Astrocyte of the hippocampus (primary cell): Measurements from ENCODE around the gene ASMT.
"Not testable (repeated sequence)": the region's sequence is repeated elsewhere in the genome, so short reads cannot be mapped to it uniquely, and the experiment has no call there.

Source experiments
- DNase-seq: peaks from one replicate; pipeline ENCODE4 v3.0.0; 2011; ENCODE audit warnings: low read depth, low spot score

The ASMT gene, protein sequence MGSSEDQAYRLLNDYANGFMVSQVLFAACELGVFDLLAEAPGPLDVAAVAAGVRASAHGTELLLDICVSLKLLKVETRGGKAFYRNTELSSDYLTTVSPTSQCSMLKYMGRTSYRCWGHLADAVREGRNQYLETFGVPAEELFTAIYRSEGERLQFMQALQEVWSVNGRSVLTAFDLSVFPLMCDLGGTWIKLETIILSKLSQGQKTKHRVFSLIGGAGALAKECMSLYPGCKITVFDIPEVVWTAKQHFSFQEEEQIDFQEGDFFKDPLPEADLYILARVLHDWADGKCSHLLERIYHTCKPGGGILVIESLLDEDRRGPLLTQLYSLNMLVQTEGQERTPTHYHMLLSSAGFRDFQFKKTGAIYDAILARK

DNA sequence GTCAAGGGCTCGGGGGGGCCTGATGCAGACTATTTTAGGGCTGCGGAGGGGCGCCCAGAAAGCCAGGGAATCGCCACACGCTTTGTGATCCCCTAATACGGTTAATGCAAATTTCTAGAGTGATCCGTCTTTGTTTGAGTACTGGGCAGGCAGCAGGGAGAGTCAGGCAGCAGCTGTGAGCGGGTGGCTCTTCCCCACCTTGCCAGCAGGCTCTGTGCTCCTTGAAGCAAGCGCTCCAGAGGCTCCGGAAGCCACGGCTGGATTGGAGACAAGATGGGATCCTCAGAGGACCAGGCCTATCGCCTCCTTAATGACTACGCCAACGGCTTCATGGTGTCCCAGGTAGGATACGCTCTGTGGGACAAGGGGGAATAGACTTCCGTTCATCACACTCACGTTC is at the start of gene ASMT:
TSS of gene ASMT (plus strand) at position 133 of the 400 bp plus-strand sequence. CDS start at position 274, 141 bp downstream.
- DNase-seq: no peak

DNA sequence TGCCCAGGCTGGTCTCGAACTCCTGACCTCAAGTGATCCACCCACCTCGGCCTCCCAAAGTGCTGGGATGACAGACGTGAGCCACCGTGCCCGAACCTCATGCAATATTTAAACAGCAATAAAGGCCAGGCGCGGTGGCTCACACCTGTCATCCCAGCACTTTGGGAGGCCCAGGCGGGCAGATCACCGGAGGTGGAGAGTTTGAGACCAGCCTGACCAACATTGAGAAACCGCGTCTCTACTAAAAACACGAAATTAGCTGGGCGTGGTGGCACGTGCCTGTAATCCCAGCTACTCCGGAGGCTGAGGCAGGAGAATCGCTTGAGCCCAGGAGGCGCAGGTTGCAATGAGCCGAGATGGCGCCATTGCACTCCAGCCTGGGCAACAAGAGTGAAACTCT is 40.7 kb upstream of the ASMT start:
- DNase-seq: not testable (repeated sequence)

DNA sequence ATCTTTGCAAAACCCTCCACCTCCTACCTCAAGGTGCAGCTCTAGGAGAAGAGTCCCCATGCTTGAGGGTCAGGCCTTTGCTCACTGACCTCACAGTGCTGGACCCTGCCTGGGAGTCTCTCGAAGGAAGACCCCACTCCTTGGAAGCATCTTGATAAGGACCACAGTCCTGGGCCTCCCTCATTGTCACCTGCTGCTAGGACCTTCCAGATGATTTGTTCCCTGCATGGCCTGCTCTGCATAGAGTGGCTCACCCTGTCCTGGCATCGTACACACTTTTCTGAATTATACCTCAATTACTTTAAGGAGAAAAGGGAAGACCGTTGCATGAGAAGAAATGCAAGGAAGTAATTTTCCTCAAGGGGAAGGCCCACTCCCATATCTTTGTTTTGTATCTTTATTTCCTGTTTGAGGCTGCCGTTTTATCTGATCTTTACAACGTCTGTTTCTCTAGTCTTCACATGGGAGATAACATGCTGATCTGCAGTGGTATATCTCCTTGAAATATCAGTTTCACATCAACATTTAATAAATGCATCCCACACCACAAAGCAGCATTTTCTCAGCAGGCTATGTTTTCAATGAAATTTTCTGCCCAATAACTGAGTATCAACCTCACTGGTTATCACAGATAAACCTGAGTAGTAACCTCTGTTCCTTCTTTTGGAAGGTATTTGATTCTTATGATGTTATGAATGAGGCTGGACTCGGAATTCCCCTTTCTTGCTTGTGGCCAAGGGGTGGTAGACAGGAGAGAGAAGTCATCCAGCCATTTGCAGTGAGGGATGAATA is 38.5 kb upstream of the ASMT start:
- no peak for DNase-seq

DNA sequence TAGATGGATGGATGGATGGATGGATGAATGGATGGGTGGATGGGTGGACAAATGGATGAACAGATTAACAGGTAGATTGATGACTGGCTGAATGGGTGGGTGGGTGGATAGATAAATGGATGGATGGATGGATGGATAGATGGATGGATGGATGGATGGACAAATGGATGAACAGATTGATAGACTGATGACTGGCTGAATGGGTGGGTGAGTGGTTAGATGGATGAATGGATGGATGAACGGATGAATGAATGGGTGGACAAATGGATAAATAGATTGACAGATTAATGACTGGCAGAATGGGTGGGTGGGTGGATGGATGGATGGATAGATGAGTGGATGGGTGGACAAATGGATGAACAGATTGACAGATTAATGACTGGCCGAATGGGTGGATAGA is 37.0 kb upstream of the ASMT start:
- no peak for DNase-seq

DNA sequence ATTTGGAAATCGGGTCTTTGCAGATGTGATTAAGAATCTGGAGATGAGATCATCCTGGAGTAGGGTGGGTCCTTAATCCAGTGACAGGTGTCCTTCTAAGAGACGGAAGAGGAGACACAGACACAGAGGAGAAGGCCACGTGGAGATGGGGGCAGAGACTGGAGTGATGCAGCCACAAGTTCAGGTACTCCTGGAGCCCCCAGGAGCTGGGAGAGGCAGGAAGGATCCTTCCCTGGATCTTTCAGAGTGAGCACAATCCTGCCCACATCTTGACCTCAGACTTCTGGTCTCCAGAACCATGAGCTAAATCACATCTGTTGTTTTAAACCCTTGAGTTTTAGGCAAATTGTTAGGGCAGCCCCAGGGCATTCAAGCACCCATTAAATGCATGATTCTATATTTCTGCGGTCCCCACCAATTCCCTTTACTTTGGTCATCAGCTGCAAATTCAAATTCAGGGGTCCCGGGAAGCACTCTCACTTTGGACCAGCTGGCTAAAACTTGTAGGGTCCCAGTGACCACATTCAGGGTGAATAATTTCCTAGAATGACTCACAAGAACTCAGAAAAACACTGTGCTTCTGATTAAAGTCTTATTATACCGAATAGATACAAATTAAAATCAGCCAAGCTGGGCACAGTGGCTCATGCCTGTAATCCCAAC is 36.2 kb upstream of the ASMT start:
- DNase-seq: no peak

DNA sequence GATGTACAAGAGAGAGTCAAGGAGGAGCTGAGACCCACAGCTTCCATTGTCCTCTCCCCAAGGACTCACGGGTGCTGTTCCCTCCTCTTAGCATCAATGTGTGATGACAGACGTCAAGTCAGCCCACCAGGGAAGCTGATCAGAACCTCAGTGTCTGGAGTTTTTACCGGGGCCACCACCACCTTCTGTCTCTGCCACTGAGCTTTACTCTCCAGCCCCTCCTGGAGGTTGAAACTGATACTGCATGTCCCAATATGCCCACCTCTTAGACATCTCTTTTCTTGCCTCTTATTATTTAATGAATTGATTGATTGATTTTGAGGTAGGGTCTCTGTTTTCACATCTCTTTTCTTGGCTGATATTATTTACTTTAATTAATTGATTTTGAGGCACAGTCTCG is 33.7 kb upstream of the ASMT start:
- peak; percentile 26 for DNase-seq

DNA sequence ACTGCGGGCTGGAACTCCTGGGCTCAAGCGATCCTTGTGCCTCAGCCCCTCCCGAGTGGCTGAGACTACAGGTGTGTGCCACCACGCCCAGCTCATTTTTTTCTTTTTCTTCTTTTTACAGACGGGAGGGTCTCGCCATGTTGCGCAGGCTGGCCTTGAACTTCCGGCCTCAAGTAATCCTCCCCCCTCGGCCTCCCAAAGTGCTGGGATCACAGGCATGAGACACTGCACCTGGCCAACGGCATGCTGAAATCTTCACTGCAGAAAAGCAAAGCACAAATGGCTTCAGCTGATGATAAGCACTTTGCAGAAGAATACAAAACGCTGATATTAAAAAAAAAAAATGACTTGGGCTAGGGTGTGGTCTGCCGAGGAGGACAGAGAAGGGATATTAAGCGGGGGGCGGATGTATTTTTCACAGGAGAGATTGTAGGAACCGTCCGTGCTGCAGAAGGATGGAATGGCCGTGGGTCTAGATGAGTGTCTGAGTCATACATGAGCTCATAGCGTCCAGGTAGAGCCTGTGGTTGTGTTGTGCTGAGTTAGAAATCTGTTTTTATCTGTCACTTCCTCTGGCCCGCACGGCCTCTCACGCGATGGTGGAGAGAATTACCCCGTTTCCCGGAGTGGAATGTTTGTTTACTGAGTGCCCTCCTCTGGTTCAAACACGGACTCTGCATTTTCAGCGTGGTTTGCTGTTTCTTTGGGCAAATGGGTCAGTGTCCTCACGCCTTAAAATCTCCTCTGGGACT is 32.0 kb upstream of the ASMT start:
- no peak for DNase-seq

DNA sequence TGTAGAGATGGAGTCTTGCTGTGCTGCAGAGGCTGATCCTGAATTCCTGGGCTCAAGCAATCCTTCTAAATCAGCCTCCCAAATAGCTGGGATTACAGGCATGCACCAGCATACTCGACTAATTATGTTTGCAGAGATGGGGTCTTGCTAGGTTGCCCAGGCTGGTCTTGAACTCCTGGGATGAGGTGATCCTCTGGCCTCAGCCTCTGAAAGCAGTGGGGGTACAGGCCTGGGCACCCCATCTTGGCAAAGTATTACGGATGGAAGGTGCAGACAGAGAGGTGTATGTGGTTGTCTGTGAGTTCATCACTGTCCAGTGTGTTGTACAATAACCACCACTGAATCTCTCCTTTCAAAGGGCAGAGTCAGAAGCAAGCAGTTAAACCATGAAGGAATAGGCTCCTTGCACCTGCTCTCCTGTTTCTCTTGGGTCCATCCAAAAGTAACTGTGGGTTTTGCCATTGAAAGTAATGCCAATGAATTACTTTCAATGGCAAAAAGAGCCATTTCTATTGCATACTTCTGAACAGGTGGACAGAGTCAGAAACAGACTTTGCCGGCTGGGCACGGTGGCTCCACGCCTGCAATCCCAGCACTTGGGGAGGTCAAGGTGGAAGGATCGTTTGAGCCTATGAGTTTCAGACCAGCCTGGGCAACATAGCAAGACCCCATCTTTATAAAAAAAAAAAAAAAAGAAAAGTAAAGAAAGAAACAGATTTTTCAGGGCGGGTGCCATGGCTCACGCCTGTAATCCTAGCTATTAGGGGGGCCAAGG is 30.4 kb upstream of the ASMT start:
- no peak for DNase-seq

DNA sequence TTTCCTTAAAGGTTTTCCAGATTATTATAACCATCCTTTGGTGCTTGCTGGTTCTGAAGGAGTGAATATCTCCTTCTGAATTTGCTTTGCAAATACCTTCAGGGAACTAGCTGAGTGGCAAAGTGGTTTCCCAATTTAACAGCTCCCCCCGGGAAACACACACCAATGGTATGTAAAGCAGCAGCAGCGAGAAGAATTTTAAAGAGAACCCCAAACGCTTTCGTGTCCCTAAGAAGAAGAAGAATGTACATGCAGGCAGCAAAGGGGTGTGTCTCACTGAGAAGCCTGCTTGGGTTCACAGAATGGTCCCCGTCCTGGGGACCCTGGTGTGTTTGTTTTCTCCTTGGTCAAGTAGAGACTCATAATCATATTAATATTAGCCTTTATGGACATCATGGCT is 27.7 kb upstream of the ASMT start:
- DNase-seq: no peak

DNA sequence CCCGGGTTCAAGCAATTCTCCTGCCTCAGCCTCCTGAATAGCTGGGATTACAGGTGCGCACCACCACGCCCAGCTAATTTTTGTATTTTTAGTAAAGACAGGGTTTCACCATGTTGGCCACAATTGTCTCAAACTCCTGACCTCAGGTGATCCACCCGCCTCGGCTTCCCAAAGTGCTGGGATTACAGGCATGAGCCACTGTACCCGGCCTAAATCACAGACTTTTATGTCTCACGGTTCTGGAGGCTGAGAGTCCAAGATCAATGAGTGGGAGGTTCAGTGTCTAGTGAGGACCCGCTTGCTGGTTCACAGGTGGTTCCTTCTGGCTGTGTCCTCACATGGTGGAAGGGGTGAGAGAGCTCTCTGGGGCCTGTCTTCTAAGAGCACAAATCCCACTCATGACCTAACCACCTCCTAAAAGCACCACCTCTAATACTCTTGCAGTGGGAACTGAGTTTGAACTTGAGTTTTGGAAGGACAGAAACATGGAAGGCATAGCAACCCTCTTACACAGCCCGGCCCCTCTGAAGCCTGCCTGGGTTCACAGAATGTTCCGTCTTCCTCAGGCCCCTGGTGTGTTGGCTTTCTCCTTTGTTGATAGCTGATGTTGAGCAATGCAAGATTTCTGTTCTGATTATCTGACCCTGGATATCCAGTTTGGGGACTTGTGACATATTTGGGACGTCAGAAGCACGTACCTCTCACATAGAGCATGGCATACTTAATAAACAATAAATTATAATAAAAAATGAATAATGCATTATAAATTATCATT is 25.3 kb upstream of the ASMT start:
- no peak for DNase-seq

DNA sequence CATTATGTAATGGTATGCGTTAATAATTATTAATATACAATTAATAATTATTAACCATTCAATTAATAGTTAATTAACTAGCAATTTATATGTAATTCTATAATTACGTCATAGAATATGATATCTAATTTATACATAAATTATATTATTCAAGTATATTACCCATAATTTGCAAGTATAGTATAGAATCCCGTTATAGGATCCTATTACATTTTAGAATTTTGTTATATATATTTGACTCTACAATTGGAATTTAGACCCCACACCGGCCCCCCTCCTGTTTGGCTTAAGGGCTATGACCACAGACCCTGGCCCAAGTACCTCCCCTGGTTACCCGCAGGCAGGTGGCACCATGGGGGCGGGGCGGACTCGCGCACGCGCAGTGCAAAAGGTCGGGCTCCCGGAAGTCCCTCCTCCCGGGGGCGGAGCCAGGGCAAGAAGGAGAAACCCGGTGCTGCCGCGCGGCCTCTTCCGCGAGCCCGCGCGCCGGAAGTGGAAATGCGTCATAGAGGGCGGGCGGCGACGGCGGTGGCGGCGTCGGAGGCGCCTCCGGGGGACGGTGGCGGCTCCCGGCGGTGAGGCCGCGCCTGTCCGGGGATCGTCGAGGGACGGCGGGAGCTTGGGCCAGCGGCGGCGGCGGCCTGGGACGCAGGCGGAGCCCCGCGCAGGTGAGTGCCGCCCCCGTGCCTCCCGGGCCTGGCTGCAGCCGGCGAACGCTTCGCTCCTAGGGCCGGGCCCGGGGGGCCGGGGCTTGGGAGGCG is 23.6 kb upstream of the ASMT start, which contains the start of gene AKAP17A:
TSS of gene AKAP17A (plus strand) at position 503 of the 761 bp plus-strand sequence. CDS start 1,859 bp downstream, outside the sequence.
- peak; percentile 98 for DNase-seq

DNA sequence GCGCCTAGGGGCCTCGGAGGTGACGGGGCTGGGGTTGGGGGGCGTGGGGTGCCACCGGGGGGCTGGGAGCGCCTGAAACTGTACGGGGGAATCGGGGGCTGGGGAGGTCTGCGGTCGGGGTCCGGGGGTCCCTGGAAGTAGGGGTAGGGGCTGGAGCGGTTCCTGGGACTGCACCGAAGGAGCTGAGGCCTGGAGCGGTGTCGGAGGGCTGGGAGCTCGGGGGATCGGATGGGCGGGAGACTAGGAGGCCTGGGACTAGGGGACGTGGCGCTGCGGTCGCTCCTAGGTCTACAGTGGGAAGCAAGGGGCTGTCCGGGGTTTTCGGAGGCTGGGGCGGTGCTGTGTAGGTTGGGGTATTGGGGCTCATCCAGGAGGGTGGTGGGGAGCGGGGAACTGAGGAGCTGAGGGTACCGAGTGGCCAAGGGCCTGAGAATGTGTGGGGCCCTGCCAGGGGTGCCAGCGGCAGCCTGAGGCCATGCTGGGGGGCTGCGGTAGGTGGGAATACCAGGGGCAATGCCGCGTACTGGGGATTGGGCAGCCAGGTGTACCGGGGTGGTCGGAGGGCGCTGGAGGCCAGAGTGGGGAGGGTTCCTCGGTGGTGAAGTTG is 22.9 kb upstream of the ASMT start:
- peak; percentile 21 for DNase-seq

DNA sequence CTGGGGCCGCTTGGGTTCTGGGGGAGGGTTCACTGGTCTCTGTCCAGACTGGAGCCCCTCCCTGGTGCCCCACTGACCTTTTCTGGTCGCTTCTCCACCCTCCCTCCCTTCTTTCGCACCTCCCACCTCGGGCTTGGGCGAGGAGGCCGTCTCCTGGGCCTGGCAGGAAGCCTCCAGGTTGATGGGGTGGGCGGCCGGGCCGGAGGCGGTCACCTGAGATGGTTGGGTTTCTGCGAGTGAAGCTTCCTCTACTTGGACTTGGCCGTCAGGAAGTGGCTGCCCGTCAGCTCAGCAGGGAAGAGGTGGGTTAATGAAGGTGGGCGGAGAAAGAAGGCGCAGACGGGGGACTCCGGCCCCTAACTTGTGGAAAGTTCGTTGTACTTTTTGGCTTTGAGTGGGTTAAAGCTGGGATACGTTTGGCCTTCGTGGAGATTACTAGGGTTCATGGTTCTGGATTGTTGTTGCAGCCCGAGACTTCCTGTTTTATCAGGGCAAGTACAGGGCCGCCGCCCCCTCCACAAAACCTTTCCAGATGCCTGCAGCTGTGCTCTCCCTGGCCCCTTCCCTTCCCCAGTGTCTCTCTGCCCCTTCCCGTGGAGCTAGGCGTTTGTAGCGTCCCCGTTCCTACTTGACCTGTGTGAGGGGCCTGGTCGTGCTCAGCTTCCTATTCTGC is 22.3 kb upstream of the ASMT start:
- peak; percentile 29 for DNase-seq

DNA sequence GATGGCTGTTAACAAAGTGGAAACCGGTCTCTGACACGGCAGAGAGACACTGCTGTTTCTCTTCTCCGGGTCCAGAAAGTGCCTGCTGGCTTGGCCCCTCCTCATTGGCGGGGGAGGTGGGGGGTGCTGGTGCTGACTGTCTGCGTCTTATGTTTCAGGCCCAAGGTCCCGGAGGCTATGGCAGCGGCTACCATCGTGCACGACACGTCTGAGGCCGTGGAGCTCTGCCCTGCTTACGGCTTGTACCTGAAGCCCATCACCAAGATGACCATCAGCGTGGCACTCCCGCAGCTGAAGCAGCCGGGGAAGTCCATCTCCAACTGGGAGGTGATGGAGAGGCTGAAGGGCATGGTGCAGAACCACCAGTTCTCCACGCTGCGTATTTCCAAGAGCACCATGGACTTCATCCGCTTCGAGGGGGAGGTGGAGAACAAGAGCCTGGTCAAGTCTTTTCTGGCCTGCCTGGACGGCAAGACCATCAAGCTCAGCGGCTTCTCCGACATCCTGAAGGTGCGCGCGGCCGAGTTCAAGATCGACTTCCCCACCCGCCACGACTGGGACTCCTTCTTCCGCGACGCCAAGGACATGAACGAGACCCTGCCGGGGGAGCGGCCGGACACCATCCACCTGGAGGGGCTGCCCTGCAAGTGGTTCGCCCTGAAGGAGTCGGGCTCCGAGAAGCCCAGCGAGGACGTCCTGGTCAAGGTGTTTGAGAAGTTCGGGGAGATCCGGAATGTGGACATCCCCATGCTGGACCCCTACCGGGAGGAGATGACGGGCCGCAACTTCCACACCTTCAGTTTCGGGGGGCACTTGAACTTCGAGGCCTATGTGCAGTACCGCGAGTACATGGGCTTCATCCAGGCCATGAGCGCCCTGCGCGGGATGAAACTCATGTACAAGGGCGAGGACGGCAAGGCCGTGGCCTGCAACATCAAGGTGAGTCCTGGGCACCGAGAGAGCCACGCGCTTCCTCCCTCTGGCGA is 21.3 kb upstream of the ASMT start:
- DNase-seq: no peak

DNA sequence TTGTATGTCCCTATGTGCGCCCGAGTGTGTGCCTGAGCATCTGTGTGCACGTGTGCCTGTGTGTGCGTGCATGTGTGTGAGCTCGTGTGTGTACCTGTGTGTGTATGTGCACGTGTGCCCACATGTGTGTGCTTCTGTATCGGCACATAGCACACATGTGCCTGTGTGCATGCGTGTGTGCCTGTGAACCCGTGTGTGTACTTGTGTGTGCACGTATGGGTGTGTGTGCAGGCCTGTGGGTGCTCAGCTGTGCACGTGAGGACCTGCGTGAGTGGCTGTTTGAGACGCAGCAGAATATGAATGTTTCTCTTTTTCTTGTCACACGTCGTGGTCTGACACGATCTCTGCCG is 19.2 kb upstream of the ASMT start:
- DNase-seq: no peak

DNA sequence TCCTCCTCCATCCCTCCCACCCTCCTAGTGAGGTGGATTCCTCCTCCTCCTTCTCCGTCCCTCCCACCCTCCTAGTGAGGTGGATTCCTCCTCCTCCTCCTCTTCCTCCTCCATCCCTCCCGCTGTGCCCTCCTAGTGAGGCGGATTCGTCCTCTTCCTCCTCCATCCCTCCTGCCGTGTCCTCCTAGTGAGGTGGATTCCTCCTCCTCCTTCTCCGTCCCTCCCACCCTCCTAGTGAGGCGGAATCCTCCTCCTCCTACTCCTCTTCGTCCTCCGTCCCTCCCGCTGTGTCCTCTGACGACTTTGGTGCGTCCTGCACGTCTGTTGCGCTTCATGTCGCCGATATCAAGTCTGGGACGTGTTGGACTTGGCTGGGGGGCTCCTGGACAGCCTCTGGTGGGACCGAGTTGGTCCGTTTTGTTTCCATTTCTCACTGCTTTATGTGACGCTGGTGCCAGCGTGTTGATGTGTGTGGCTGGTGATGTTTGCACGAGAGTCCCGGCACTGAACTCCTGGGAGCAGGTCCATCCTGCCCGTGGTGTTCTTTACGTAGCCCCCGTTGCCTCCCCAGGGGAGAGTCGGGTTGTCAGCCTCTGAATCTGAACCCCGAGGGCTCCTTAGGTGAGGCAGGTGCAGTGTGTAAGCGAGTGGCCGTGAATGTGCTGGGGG is 18.0 kb upstream of the ASMT start:
- no peak for DNase-seq
